Esophagus muscularis mucosa (tissue), 4 donors: ENCODE measurements around the gene DNAH10. TPM values are rescaled to one million over a fixed set of nuclear protein-coding genes. Genes with fewer than 3 reads are reported as not detected.
"Not testable (repeated sequence)": the region's sequence is repeated elsewhere in the genome, so short reads cannot be mapped to it uniquely, and the experiment has no call there.

ENCODE experiments used
- DNase-seq: peaks from one replicate; pipeline ENCODE4 v3.0.0-alpha.2; 2017; ENCODE audit errors: extremely low spot score
- H3K27ac ChIP-seq, 4 donors: fragments of 200-600 bp; sonication (generic); replicated peaks in 1 of 4; 1 replicate in 3 of 4; 2 replicates in 1 of 4; pipeline ENCODE4 v1.5.1; 2016 to 2019; ENCODE audit warnings: mild to moderate bottlenecking in 1 of 4
- H3K27me3 ChIP-seq, 4 donors: fragments of 200-600 bp; sonication (generic); one replicate each; pipeline versions ENCODE4 v1.5.1 to v1.6.0; 2016 to 2019
- H3K36me3 ChIP-seq, 4 donors: fragments of 200-600 bp; sonication (generic); one replicate each; pipeline ENCODE4 v1.5.1; 2016 to 2019
- H3K4me1 ChIP-seq, 4 donors: fragments of 200-600 bp; sonication (generic); one replicate each; pipeline ENCODE4 v1.5.1; 2016 to 2019
- H3K4me3 ChIP-seq, 4 donors: fragments of 200-600 bp; sonication (generic); 1 replicate in 2 of 4; 2 replicates in 2 of 4; pipeline ENCODE4 v1.5.1; 2016 to 2019; ENCODE audit warnings: mild to moderate bottlenecking in 4 of 4, moderate library complexity in 1 of 4
- H3K9me3 ChIP-seq, 4 donors: fragments of 200-600 bp; sonication (generic); 1 replicate in 3 of 4; 2 replicates in 1 of 4; pipeline ENCODE4 v1.5.1; 2016 to 2019
- EP300 ChIP-seq: sonication (generic); formaldehyde crosslinking; IDR thresholded peaks from one replicate; pipeline ENCODE4 v1.6.1; 2017; ENCODE audit warnings: antibody characterized with exemption
- POLR2A ChIP-seq: fragments of 450-650 bp; IDR thresholded peaks from one replicate; pipeline ENCODE4 v1.6.1; 2017; ENCODE audit warnings: antibody characterized with exemption, moderate library complexity, mild to moderate bottlenecking, low read depth
- POLR2AphosphoS5 ChIP-seq, 2 donors: sonication (generic); formaldehyde crosslinking; IDR thresholded peaks; one replicate each; pipeline ENCODE4 v1.6.1; 2017; ENCODE audit warnings: antibody characterized with exemption in 2 of 2
- WGBS: methylation state at CpG from one replicate; pipeline ENCODE4 v1.1.5; 2018; 5-methylcytosine and 5-hydroxymethylcytosine counted together
- intact Hi-C: fragments of 100-400 bp; cut with DNase I; formaldehyde crosslinking; loops from one replicate; pipeline ENCODE4 v1.15.1; 2023
- total RNA-seq, 4 donors: library from RNA; depleted of rRNA; stranded (reverse); fragments of >200 nt; gene quantifications; one replicate each; pipeline versions ENCODE4 v1.1.0 to v1.2.1, GENCODE V29; 2016
- TF ChIP-seq, protein P1 (sequence below), 3 experiments: fragments of 200-600 bp in 2 of 3; fragments of 450-650 bp in 1 of 3; sonication (generic) in 2 of 3; IDR thresholded peaks; one replicate each; pipeline ENCODE4 v1.5.1; 2017 to 2019; ENCODE audit warnings: antibody characterized with exemption in 3 of 3, mild to moderate bottlenecking in 2 of 3, moderate library complexity in 1 of 3

Gene DNAH10
- total RNA-seq, 4 donors from 2014 or later = 0.06 to 1.3 TPM; not detected in 2

DNA sequence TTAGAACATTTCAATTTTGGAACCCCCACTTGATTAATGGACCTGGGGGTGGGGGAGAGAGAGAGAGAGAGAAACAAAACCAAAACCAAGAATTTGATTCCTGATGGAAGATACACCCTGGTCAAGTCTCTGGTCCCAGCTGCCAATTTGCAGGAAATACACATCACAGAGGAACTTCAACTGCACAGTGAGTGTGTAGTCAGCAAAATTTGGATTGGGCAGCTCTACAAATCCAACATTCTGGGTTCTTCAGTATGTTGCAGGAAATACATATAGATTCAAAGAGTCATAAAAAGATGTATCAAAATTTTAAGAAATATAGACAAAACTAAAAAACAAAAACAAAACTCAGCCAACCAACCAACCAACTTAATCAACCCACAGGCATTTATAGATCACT lies 17.4 kb downstream of the DNAH10 start:
- Histone ChIP-seq H3K4me3 (no peak overlapping the region), H3K4me1 (no peaks in the 10 kb centered on the region), H3K27me3 (no peaks in the 10 kb centered on the region), H3K9me3 (peaks cover 0 to 5% (median 0%) of the 10 kb centered on the region in 4 donors), H3K27ac (no peak overlapping the region), H3K36me3 (no peaks in the 10 kb centered on the region)
- no peak for TF ChIP-seq EP300
- TF ChIP-seq POLR2A = no peak
- no peak for TF ChIP-seq POLR2AphosphoS5 (IDR thresholded peaks at IDR 0.05)
- TF ChIP-seq, protein P1, sequence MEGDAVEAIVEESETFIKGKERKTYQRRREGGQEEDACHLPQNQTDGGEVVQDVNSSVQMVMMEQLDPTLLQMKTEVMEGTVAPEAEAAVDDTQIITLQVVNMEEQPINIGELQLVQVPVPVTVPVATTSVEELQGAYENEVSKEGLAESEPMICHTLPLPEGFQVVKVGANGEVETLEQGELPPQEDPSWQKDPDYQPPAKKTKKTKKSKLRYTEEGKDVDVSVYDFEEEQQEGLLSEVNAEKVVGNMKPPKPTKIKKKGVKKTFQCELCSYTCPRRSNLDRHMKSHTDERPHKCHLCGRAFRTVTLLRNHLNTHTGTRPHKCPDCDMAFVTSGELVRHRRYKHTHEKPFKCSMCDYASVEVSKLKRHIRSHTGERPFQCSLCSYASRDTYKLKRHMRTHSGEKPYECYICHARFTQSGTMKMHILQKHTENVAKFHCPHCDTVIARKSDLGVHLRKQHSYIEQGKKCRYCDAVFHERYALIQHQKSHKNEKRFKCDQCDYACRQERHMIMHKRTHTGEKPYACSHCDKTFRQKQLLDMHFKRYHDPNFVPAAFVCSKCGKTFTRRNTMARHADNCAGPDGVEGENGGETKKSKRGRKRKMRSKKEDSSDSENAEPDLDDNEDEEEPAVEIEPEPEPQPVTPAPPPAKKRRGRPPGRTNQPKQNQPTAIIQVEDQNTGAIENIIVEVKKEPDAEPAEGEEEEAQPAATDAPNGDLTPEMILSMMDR (IDR thresholded peaks at IDR 0.05) = no peak
- intact Hi-C loops = no loop called here
- DNase-seq = no peak

DNA sequence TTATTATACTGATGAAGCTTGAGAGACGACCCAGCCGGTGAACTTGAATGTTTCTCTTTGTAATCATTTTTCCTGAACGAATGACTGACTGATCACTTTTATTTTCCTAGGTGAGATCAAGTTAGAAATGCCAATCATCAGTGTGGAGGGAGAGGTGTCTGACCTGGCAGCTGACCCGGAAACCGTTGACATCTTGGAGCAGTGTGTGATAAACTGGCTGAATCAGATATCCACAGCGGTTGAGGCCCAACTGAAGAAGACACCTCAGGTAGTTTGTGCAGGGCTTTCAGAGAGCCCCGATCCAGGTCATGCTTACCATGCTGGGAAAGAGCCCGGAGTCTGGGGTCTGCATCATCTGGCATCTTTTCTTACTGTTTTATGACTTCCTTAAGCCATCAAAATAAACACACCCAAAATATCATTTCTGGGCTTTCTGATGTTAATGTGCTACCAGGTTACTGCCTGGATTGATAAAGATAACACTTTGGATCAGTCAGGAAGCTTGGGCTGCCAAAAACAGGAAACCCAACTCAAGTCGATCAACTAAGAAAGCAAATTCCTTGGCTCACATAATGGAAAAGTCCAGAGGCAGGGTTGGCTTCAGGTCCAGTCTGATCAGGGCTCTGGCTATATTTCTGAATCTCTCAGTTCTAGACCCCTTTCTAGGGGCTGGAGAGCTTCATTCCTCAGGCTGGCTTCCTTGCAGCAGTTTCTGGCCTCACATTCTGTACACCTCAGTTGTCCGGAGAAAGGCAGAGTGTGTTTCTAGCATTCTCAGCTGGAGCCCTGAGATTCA lies 21.1 kb downstream of the DNAH10 start:
- no peaks in the 10 kb centered on the region for H3K27me3 ChIP-seq
- no peaks in the 10 kb centered on the region for H3K36me3 ChIP-seq

DNA sequence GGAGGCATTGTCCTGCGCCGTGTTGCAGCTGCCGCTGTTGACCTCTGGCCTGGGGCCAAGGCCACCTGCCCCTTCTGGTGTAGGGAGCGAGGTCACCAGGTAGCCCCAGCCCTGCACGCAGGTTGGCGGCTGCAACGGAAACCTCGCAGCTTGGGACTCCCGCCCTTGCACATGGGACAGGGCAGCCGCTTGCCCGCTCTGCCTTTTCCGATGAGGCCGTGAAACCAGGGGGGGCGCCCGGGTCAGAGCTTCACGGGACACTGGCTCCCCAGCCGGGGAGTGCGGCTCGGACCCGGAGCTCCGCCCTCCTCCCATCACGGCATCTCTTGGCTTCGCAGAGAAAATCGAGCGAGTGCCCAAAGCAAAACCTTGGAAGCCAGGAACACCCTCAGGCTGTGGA lies 25.4 kb downstream of the DNAH10 start:
- 92% methylated on average over 11 of the region's 25 CpGs for WGBS
- intact Hi-C loops = no loop called here
- Histone ChIP-seq H3K27me3 (no peaks in the 10 kb centered on the region), H3K9me3 (peaks cover 0 to 7% (median 0%) of the 10 kb centered on the region in 4 donors), H3K4me3 (no peak overlapping the region), H3K27ac (no peak overlapping the region), H3K4me1 (no peaks in the 10 kb centered on the region), H3K36me3 (no peaks in the 10 kb centered on the region)
- no peak for DNase-seq
- TF ChIP-seq, protein P1 (IDR thresholded peaks at IDR 0.05) = no peak
- TF ChIP-seq POLR2A = no peak
- no peak for TF ChIP-seq POLR2AphosphoS5 (IDR thresholded peaks at IDR 0.05)
- no peak for TF ChIP-seq EP300

More for the DNA sequence above, 21.1 kb downstream of the DNAH10 start:
- intact Hi-C loops = no loop called here
- DNase-seq = no peak
- no peak for TF ChIP-seq POLR2AphosphoS5 (IDR thresholded peaks at IDR 0.05)
- TF ChIP-seq, protein P1 (IDR thresholded peaks at IDR 0.05) = no peak
- TF ChIP-seq POLR2A = no peak
- TF ChIP-seq EP300 = no peak
- Histone ChIP-seq H3K27ac (no peak overlapping the region), H3K4me1 (no peaks in the 10 kb centered on the region), H3K9me3 (peaks cover 0 to 5% (median 0%) of the 10 kb centered on the region in 4 donors), H3K4me3 (no peak overlapping the region)
- WGBS = 84% methylated on average over 10 of the region's 10 CpGs

- no peaks in the 10 kb centered on the region for H3K27me3 ChIP-seq
- WGBS = 82% methylated on average over 9 of the region's 9 CpGs
- no peaks in the 10 kb centered on the region for H3K36me3 ChIP-seq
- no peak for DNase-seq
- H3K4me3 ChIP-seq = no peak overlapping the region
- H3K27ac ChIP-seq = no peak overlapping the region
- peaks cover 0 to 13% (median 0%) of the 10 kb centered on the region in 4 donors for H3K9me3 ChIP-seq
- H3K4me1 ChIP-seq = no peaks in the 10 kb centered on the region
- no peak for TF ChIP-seq POLR2AphosphoS5 (IDR thresholded peaks at IDR 0.05)
- TF ChIP-seq POLR2A = no peak
- TF ChIP-seq EP300 = no peak
- TF ChIP-seq, protein P1 (IDR thresholded peaks at IDR 0.05) = no peak
- intact Hi-C loops = no loop called here
Observed at GRCh38 chr12:123788541-123788940, 26.4 kb downstream of the DNAH10 start.

GRCh38 chr12:123789422-123789821 lies 27.3 kb downstream of the DNAH10 start:
- intact Hi-C loops = not testable (repeated sequence)
- WGBS = 92% methylated on average over 8 of the region's 8 CpGs

More at GRCh38 chr12:123789422-123789821, 27.3 kb downstream of the DNAH10 start:
- not testable (repeated sequence) for H3K36me3 ChIP-seq, H3K27me3 ChIP-seq, H3K27ac ChIP-seq, H3K4me3 ChIP-seq, H3K4me1 ChIP-seq, DNase-seq
- peaks cover 0 to 13% (median 0%) of the 10 kb centered on the region in 4 donors for H3K9me3 ChIP-seq
